22Rv1 (cell line): Measurements from ENCODE around the gene KRT6C.

Source experiments
- CTCF ChIP-seq: fragments of 450-650 bp; IDR thresholded peaks from 2 replicates; pipeline ENCODE4 v1.5.1; 2017; ENCODE audit warnings: mild to moderate bottlenecking
- ZFX ChIP-seq: fragments of 450-650 bp; IDR thresholded peaks from 2 replicates; pipeline ENCODE4 v1.6.1; 2017; ENCODE audit warnings: antibody characterized with exemption, borderline replicate concordance

- TF ChIP-seq CTCF (peak; percentile 69), ZFX (no peak)
These were observed 33.5 kb upstream of the KRT6C start for GRCh38 chr12:52506858-52507715.
